Measurements from ENCODE around the gene NLRP5.
A peak's percentile ranks its signal among the peaks of the same experiment; 100 is the strongest.
"Not testable (repeated sequence)": the region's sequence is repeated elsewhere in the genome, so short reads cannot be mapped to it uniquely, and the experiment has no call there.

NLRP5 gene

GRCh38 chr19:56076498-56076897 lies 89.9 kb downstream of the NLRP5 start:
- DNase-seq (ENCODE audit: low spot score): peak; percentile 56

GRCh38 chr19:56079609-56080008 lies 93.0 kb downstream of the NLRP5 start:
- no peak for DNase-seq (ENCODE audit: low spot score)

GRCh38 chr19:56080669-56081401 lies 94.3 kb downstream of the NLRP5 start:
- DNase-seq (ENCODE audit: low spot score): no peak

DNA sequence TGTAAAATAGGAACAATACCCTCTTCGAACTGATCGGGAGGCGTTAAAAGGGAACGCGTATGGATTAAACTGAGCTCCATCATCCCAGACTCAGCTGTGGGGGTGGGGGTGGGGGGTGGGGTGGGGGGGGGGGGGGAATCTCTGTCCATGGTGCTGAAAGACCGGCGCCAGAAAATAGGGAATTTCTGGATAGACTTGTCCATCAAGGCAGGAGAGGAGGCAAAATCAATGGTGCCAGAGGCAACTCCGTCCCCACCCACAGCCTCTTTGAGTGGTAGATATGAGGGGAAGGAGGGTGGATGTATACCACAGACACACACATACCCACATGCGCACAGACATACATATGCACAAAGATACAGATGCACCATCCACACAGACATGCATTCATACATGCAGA lies 97.1 kb downstream of the NLRP5 start:
- no peak for DNase-seq (ENCODE audit: low spot score)

DNA sequence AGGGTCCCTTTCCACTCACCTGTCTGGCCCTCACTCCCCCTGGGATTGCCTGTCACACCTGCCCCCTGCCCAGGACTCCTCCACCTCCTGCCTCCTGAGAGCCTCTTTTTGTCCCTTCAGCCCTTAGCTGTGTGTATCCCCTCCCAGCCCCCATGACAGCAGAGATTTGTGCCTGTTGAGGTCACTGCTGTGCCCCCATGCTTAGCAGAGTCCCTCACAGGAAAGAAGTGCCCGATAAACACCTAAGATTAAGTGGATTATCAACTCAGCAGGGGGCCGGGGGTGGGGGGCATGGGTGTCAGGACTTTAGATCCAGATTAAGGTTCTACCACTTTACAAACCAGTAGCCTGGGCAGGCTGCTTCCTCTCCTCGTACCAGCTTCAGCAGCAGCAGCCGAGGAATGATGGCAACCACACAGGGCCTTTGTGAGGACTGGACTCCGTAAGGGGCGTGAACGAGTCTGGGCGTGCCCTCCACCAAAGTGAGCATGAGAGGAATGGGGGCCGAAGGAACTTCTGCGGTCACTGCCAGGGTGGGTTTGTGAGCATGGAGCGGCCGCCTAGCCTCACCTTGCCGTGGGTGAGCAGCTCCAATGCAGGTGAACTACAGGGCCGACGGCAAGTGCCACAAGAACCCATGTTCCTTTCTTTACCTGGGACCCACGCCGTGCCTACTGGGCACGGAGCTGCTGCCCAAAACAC lies 98.4 kb downstream of the NLRP5 start:
- DNase-seq (ENCODE audit: low spot score): no peak

GRCh38 chr19:56085571-56086275 lies 99.1 kb downstream of the NLRP5 start:
- DNase-seq (ENCODE audit: low spot score): no peak

DNA sequence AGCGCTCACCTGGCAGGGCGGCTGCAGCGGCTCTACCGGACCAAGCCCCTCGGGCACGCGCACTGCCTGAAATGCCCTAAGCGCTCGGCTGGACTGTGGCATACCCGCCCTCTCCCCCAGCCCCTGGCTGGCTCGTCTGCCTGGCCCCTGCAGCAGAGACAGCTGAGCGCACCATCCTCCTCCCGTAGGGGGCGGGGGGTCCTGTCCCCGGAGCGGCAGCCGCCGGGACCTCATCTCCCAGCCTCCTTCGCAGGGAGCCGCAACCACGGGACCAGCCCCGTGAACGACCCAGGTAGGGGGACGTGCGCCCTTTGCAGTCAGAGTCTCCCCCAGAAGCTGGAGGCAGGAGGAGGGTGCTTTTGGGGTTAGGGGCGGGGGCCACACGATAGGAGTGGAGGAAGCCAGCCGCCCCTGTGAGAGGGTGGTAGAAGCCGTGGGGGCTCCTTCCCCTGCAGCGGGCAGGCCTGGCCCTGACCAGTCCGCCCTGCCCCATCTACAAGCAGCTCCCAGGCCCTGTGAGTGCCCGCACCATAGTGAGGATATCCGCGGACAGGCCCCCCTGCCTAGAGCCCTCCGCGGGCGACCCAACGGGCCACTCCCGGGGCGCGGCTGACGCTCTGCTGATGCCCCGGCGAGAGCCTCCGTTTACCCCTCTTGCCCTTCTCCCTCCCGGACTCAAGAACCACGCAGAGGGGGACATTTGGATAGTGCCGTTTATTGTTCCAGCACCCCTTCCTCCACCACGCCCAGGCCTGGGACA lies 100.3 kb downstream of the NLRP5 start:
- no peak for DNase-seq (ENCODE audit: low spot score)

DNA sequence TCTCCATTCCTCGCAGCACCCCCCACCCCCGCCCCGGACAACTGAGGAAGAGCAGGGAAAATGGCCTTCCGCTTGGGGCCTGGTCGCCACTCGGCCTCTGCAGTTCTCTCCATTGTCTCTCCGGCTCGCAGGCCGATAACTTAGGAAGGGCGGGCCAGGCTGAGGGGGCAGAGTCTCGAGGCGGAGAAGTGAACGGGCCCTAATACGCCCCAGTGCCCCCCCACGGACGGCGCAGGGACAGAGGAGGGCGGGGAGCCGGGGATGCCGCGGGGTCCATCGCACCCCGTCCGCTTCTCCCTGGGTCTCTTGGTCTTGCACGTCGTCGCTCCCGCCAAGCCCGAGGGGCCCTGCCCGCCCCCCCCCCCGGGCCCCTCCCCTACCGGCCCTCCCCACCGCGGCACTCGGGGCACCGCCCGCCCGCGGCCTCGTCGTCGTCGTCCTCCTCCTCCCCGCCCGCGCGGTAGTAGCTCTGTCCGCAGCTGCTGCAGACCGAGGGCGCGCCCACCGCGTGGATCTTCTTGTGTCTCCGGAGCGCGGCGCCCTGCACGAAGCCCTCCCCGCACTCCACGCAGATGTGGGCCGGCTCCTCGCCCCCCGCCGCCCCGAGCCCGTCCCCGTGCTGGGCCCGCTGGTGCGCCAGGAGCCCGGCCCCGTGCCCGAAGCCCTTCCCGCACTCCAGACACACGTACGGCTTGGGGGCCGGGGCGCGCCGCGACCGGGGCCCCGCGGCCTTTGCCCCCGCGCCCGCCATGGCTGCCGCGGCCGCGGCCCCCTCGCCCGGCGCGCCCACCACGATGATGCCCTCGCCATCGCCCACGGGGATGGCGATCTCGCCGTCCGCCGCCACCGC lies 101.3 kb downstream of the NLRP5 start:
- DNase-seq (ENCODE audit: low spot score): no peak

DNA sequence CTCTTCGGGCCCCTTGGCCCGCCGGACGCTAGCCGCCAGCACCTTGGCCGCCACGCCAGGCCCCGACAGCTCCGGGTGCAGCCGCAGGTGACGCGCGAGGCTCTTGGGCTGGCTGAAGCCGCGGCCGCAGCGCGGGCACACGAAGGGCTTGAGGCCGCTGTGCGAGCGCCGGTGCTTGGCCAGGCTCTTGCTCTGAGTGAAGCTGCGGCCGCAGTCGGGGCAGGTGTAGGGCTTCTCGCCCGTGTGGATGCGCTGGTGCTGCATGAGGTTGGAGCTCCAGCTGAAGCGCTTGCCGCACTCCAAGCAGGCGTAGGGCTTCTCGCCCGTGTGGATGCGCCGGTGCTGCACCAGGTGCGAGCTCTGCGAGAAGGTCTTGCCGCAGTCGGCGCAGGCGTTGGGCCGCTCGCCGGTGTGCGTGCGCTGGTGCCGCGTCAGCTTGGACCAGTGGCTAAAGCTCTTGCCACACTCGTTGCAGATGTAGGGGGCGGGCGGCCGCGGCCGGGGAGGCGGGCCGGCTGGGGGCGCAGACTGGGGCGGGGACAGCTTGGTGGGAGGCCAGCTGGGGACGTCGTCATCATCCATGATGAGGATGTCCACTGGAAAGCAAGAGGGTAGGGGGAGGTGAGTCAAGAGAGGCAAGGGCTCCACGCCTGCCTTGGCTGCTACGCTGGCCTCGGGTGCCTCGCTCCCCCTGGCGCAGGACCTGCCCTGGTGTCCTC lies 102.1 kb downstream of the NLRP5 start:
- DNase-seq (ENCODE audit: low spot score): no peak

DNA sequence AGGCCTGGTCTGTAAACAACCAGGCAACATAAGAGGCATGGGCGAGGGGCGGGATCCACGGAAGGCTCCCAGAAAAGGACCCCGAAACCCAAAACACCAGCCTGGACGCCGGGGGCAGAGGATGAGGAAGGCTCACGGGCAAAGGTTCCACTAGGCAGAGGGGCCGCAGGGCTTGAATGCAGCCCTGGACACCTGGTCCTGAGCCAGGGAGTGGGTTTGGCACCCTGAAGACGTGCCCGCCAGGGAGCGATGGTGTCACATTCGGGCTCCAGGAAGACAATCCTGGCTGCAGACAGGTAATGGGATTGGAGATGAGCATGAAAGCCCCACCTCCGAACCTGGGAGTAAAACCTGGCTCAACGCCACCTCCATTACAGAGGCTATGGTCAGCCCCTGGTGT lies 102.8 kb downstream of the NLRP5 start:
- no peak for DNase-seq (ENCODE audit: low spot score)

DNA sequence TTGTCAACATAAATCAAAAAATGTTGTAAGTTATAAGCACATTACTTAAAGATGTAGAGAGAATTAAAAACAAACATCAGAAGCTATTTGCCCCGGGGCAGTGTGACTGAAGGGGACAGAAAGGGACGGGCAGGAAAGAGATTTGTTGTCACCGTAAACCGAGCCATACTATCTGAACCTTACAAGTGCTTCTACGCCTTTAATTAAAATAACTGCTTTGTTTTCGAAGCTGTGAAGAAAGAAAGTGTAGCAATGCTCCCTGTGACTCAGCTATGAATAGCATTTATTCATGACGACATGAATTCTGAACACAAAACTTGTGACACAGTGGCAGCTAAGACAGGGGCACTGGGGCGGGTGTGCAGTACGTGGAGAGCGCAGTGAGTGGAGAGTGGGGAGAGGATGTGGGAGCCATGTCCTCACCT lies 104.5 kb downstream of the NLRP5 start:
- DNase-seq (ENCODE audit: low spot score): peak; percentile 29

GRCh38 chr19:56091751-56092546 lies 105.4 kb downstream of the NLRP5 start:
- no peak for DNase-seq (ENCODE audit: low spot score)

DNA sequence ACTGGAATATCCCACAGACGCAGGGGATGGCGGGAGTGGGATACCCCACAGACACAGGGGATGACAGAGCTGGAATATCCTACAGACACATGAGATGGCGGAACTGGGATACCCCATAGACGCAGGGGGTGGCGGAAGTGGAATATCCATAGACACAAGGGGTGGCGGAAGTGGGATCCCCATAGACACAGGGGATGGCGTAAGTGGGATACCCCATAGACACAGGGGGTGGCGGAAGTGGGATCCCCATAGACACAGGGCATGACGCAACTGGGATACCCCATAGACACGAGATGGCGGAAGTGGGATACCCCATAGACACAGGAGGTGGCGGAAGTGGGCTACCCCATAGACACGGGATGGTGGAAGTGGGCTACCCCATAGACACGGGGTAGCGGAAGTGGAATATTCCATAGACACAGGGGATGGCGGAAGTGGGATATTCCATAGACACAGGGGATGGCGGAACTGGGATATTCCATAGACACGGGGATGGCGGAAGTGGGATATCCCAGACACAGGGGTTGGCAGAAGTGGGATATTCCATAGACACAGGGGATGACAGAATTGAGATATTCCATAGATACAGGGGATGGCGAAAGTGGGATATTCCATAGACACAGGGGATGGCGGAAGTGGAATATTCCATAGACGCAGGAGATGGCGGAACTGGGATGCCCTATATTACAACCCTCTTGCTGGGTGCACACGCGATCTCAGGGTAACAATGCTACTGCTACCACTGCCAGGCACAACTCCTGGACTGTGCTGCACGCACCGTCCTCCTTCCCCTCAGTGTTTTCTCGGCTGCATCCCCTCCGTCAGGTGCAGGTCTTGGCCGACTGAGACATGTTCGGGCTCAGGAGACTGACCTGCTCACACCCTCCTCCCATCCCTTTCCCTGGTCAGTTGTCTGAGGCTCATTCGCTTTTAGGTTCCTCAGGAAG lies 106.4 kb downstream of the NLRP5 start:
- no peak for DNase-seq (ENCODE audit: low spot score)

- no peak for DNase-seq (ENCODE audit: low spot score)
These were observed 107.9 kb downstream of the NLRP5 start for GRCh38 chr19:56094449-56094848.

GRCh38 chr19:56096665-56097064 lies 110.1 kb downstream of the NLRP5 start:
- no peak for DNase-seq (ENCODE audit: low spot score)

DNA sequence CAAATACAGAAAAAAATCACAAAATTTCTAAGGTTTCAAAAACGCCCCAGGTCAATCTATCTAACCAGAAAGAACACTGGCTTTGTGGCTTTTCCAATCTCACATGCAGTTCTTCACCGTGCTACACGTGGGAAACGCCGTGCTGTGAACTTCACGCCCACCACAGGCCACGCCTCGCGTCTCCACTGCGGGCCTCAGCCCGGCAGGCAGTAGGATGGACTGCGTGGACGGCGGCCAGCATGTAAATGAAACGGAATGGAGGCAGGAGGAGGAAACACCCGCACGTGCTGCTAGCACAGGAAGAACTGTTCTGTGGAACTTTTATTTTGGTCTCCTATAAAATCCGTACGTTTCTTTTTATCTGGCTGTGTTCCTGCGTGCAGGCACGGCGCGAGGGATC lies 110.7 kb downstream of the NLRP5 start:
- no peak for DNase-seq (ENCODE audit: low spot score)

GRCh38 chr19:56097776-56098175 lies 111.2 kb downstream of the NLRP5 start:
- no peak for DNase-seq (ENCODE audit: low spot score)

DNA sequence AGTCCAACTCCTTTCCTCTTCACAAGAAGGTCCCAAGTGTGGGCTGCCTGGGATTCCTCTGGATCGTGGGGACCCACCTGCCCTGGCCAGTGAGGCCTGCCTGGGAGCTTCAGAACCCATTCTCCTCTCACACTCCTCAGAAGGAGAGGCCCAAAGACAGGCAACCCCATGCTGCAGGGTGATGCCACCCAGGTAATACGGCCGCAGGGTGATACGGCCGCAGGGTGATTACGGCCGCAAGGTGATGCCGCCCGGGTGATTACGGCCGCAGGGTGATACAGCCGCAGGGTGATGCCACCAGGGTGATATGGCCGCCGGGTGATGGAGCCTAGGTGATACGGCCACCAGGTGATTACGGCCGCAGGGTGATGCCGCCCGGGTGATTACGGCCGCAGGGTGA lies 111.7 kb downstream of the NLRP5 start:
- not testable (repeated sequence) for DNase-seq (ENCODE audit: low spot score)
